ENCODE results near the gene ARHGEF2. TPM values are rescaled to one million over a fixed set of nuclear protein-coding genes. Genes with fewer than 3 reads are reported as not detected.

Gene ARHGEF2
- polyA plus RNA-seq, 1 of the 3 experiments (the other 2 are of a cell fraction) = 50.8 TPM

- Histone ChIP-seq H3K79me2 (ENCODE audit: insufficient read depth) (no peaks in the 10 kb centered on the region), H2AFZ (ENCODE audit: low read depth) (no peak overlapping the region), H3K27me3 (ENCODE audit: insufficient read depth) (no peaks in the 10 kb centered on the region), H3K9me2 (no peaks in the 10 kb centered on the region), H3F3A (replicated peaks; ENCODE audit: insufficient read depth) (peaks cover 12% of the 10 kb centered on the region), H3K4me1 (ENCODE audit: control insufficient read depth in 1 of 2, insufficient read depth in 2 of 2, low read depth in 1 of 2, low read length in 1 of 2) (peaks cover 0 to 8% of the 10 kb centered on the region in 2 experiments; a peak in 1 of 4 replicates), H3K4me3 (ENCODE audit: low read depth in 2 of 2, low read length in 1 of 2) (no peak overlapping the region), H4K20me1 (ENCODE audit: insufficient read depth) (no peaks in the 10 kb centered on the region), H3K9me3 (no peaks in the 10 kb centered on the region), H3K4me2 (no peak overlapping the region), H3K36me3 (replicated peaks in 1 of 2; ENCODE audit: control insufficient read depth in 1 of 2, insufficient read depth in 2 of 2, low read length in 1 of 2) (no peaks in the 10 kb centered on the region), H3K9ac (no peak overlapping the region), H3K27ac (ENCODE audit: low read depth in 2 of 2, low read length in 1 of 2) (no peak overlapping the region)
- TF ChIP-seq RCOR1 (IDR thresholded peaks at IDR 0.05; ENCODE audit: low read length) (no peak), RAD21 (IDR thresholded peaks at IDR 0.05; ENCODE audit: low read length) (peak; percentile 24), CTCF (IDR thresholded peaks at IDR 0.05) (0 out of 2 replicates have a peak, but pooled peaks have one; percentile 11), EP300 (IDR thresholded peaks at IDR 0.05; ENCODE audit: borderline replicate concordance in 1 of 2, low read depth in 1 of 2, low read length in 1 of 2) (no peak), TEAD4 (IDR thresholded peaks at IDR 0.05; ENCODE audit: borderline replicate concordance, insufficient read depth) (no peak), CHD2 (IDR thresholded peaks at IDR 0.05; ENCODE audit: low read length, partially characterized antibody) (no peak), USF2 (IDR thresholded peaks at IDR 0.05; ENCODE audit: borderline replicate concordance, low read depth, low read length) (no peak)
- WGBS (ENCODE audit: low lambda C conversion rate) = 82% methylated on average over 4 of the region's 4 CpGs
- no peak for DNase-seq
- ChIA-PET CTCF (interaction anchor here (0.6 to 5.3 kb wide), 6 partner anchors 12 to 153 kb away, joined by 3 to 61 read pairs (median 5); no protein-coding TSS in a partner anchor), POLR2A (interaction anchor here (1.8 kb wide), 1 partner anchor 27 kb away, joined by 3 read pairs; no protein-coding TSS in a partner anchor)
Measured at GRCh38 chr1:156001662-156002171, 23.4 kb upstream of the ARHGEF2 start.

- Histone ChIP-seq H3K9me2 (no peaks in the 10 kb centered on the region), H3K4me3 (ENCODE audit: low read depth in 2 of 2, low read length in 1 of 2) (no peak overlapping the region), H2AFZ (ENCODE audit: low read depth) (no peak overlapping the region), H3K36me3 (replicated peaks in 1 of 2; ENCODE audit: control insufficient read depth in 1 of 2, insufficient read depth in 2 of 2, low read length in 1 of 2) (no peaks in the 10 kb centered on the region), H3K79me2 (ENCODE audit: insufficient read depth) (no peaks in the 10 kb centered on the region), H3K4me2 (no peak overlapping the region), H4K20me1 (ENCODE audit: insufficient read depth) (no peaks in the 10 kb centered on the region), H3K9ac (no peak overlapping the region), H3K27ac (ENCODE audit: low read depth in 2 of 2, low read length in 1 of 2) (no peak overlapping the region), H3K4me1 (ENCODE audit: control insufficient read depth in 1 of 2, insufficient read depth in 2 of 2, low read depth in 1 of 2, low read length in 1 of 2) (peaks cover 0 to 8% of the 10 kb centered on the region in 2 experiments; a peak in 1 of 4 replicates), H3K9me3 (no peaks in the 10 kb centered on the region), H3F3A (replicated peaks; ENCODE audit: insufficient read depth) (peaks cover 11% of the 10 kb centered on the region), H3K27me3 (ENCODE audit: insufficient read depth) (no peaks in the 10 kb centered on the region)
- DNase-seq = no peak
- POLR2A ChIA-PET = interaction anchor here (1.8 kb wide), 1 partner anchor 26 kb away, joined by 3 read pairs; no protein-coding TSS in a partner anchor
- CTCF ChIA-PET = interaction anchor here (0.8 to 5.3 kb wide), 6 partner anchors 9 to 65 kb away, joined by 3 to 61 read pairs (median 4); no protein-coding TSS in a partner anchor
- TF ChIP-seq FOSL2 (IDR thresholded peaks at IDR 0.05; ENCODE audit: borderline replicate concordance, low read depth) (no peak), NFIC (IDR thresholded peaks at IDR 0.05; ENCODE audit: borderline replicate concordance) (no peak), SMC3 (IDR thresholded peaks at IDR 0.05; ENCODE audit: low read depth, low read length) (no peak), EZH2phosphoT487 (IDR thresholded peaks at IDR 0.05; ENCODE audit: borderline replicate concordance, low read depth) (no peak), PBX3 (IDR thresholded peaks at IDR 0.05) (no peak), TAF1 (IDR thresholded peaks at IDR 0.05; ENCODE audit: borderline replicate concordance, low read depth, low read length) (no peak), NRF1 (IDR thresholded peaks at IDR 0.05; ENCODE audit: low read depth, low read length) (no peak), MAX (IDR thresholded peaks at IDR 0.05; ENCODE audit: low read depth) (no peak)
- WGBS (ENCODE audit: low lambda C conversion rate) = 66% methylated on average over 10 of the region's 10 CpGs
Measured at GRCh38 chr1:156001021-156001661, 22.8 kb upstream of the ARHGEF2 start.

Measured in SK-N-SH (cell line).